SK-N-SH (cell line): ENCODE results near the gene GNAI3. TPM values are rescaled to one million over a fixed set of nuclear protein-coding genes. Genes with fewer than 3 reads are reported as not detected.

Experiments
- CTCF ChIA-PET: fragments of 300-600, 350-600 bp; formaldehyde crosslinking; extraction: SDS; loops from one replicate; lab custom pipeline; 2021; lab: Yijun Ruan, JAX
- POLR2A ChIA-PET: fragments of 350-600 bp; sonication (Branson Sonifier 250); formaldehyde crosslinking; extraction: SDS; loops from one replicate; lab custom pipeline; 2020; ENCODE audit warnings: antibody characterized with exemption, inconsistent platforms; lab: Yijun Ruan, JAX
- DNase-seq: peaks from one replicate; pipeline ENCODE4 v3.0.0; 2012
- H2AFZ ChIP-seq: fragments of 200-600 bp; sonication (generic); 2 replicates; pipeline ENCODE4 v1.8.1; 2016; ENCODE audit warnings: antibody characterized with exemption, mild to moderate bottlenecking, low read depth
- H3F3A ChIP-seq: fragments of 200-600 bp; sonication (generic); replicated peaks from 2 replicates; pipeline ENCODE3; 2016; ENCODE audit warnings: antibody characterized with exemption, mild to moderate bottlenecking; ENCODE audit not compliant: insufficient read depth
- H3K27ac ChIP-seq, 2 experiments: fragments of 200-500 bp in 1 of 2; fragments of 200-600 bp in 1 of 2; sonication (Bioruptor generic) in 1 of 2; sonication (generic), shearing (Covaris generic) in 1 of 2; 2 replicates each; pipeline versions ENCODE4 v1.5.1 to v1.6.1; 2014 to 2016; ENCODE audit warnings: low read depth in 2 of 2, inconsistent platforms in 1 of 2, low read length in 1 of 2, mild to moderate bottlenecking in 1 of 2, mixed read lengths in 1 of 2
- H3K27me3 ChIP-seq: fragments of 200-600 bp; sonication (generic), shearing (Covaris generic); 2 replicates; pipeline ENCODE4 v1.6.1; 2016; ENCODE audit warnings: mixed run types; ENCODE audit not compliant: insufficient read depth
- H3K36me3 ChIP-seq, 2 experiments: fragments of 200-500 bp in 1 of 2; fragments of 200-600 bp in 1 of 2; sonication (Bioruptor generic) in 1 of 2; sonication (generic) in 1 of 2; replicated peaks in 1 of 2; 2 replicates each; pipeline versions ENCODE3 to v1.5.1; 2014 to 2016; ENCODE audit warnings: low read length in 1 of 2, mild to moderate bottlenecking in 1 of 2; ENCODE audit not compliant: insufficient read depth in 2 of 2, control insufficient read depth in 1 of 2
- H3K4me1 ChIP-seq, 2 experiments: fragments of 200-500 bp in 1 of 2; fragments of 200-600 bp in 1 of 2; sonication (Bioruptor generic) in 1 of 2; sonication (generic), shearing (Covaris generic) in 1 of 2; 2 replicates each; pipeline versions ENCODE4 v1.5.1 to v1.6.1; 2014 to 2016; ENCODE audit warnings: low read depth in 1 of 2, low read length in 1 of 2, mixed run types in 1 of 2; ENCODE audit not compliant: insufficient read depth in 2 of 2, control insufficient read depth in 1 of 2
- H3K4me2 ChIP-seq: fragments of 200-600 bp; sonication (generic), shearing (Covaris generic); 2 replicates; pipeline ENCODE4 v1.6.1; 2017; ENCODE audit warnings: mixed run types
- H3K4me3 ChIP-seq, 2 experiments: fragments of 200-500 bp in 1 of 2; fragments of 200-600 bp in 1 of 2; sonication (Bioruptor generic) in 1 of 2; sonication (generic), shearing (Covaris generic) in 1 of 2; 2 replicates each; pipeline versions ENCODE4 v1.5.1 to v1.8.1; 2014 to 2016; ENCODE audit warnings: low read depth in 2 of 2, inconsistent platforms in 1 of 2, low read length in 1 of 2, mild to moderate bottlenecking in 1 of 2, mixed read lengths in 1 of 2, moderate library complexity in 1 of 2
- H3K79me2 ChIP-seq: fragments of 200-600 bp; sonication (generic); 2 replicates; pipeline ENCODE4 v1.8.1; 2017; ENCODE audit warnings: mild to moderate bottlenecking; ENCODE audit not compliant: insufficient read depth
- H3K9ac ChIP-seq: fragments of 200-600 bp; sonication (generic); 2 replicates; pipeline ENCODE4 v1.6.1; 2017; ENCODE audit warnings: mixed run types
- H3K9me2 ChIP-seq: fragments of 200-600 bp; sonication (generic); 2 replicates; pipeline ENCODE4 v1.6.1; 2017; ENCODE audit warnings: mixed run types
- H3K9me3 ChIP-seq: fragments of 200-600 bp; sonication (generic); 2 replicates; pipeline ENCODE4 v1.6.1; 2017; ENCODE audit warnings: mixed run types, mild to moderate bottlenecking, moderate library complexity
- H4K20me1 ChIP-seq: fragments of 200-600 bp; sonication (generic); 2 replicates; pipeline ENCODE4 v1.6.1; 2017; ENCODE audit warnings: mild to moderate bottlenecking, mixed run types; ENCODE audit not compliant: insufficient read depth
- EZH2phosphoT487 ChIP-seq: fragments of 200-600 bp; sonication (generic); IDR thresholded peaks from 2 replicates; pipeline ENCODE4 v1.6.1; 2017; ENCODE audit warnings: low read depth, mixed run types, mild to moderate bottlenecking, antibody characterized with exemption, moderate library complexity, borderline replicate concordance
- FOSL2 ChIP-seq: IDR thresholded peaks from 2 replicates; pipeline ENCODE4 v1.4.0; 2012; ENCODE audit warnings: low read depth, mild to moderate bottlenecking, moderate library complexity, borderline replicate concordance
- FOXJ3 ChIP-seq: sonication (generic); formaldehyde crosslinking; IDR thresholded peaks from 2 replicates; pipeline ENCODE4 v1.5.1; 2020; ENCODE audit warnings: mild to moderate bottlenecking, missing genetic modification reagents
- GABPA ChIP-seq: IDR thresholded peaks from 2 replicates; pipeline ENCODE4 v1.4.0; 2012; ENCODE audit warnings: low read depth, mild to moderate bottlenecking
- MEF2A ChIP-seq: IDR thresholded peaks from 2 replicates; pipeline ENCODE4 v1.4.0; 2012; ENCODE audit warnings: low read depth, borderline replicate concordance
- MXI1 ChIP-seq: IDR thresholded peaks from 2 replicates; pipeline ENCODE4 v1.6.1; 2012; ENCODE audit warnings: mild to moderate bottlenecking, low read depth, low read length, improper control_type of control experiment
- NFIC ChIP-seq: IDR thresholded peaks from 2 replicates; pipeline ENCODE4 v1.4.0; 2012; ENCODE audit warnings: borderline replicate concordance
- RCOR1 ChIP-seq: fragments of 150-350 bp; IDR thresholded peaks from 2 replicates; pipeline ENCODE4 v1.6.1; 2017; ENCODE audit warnings: antibody characterized with exemption, low read length
- RXRA ChIP-seq: IDR thresholded peaks from 2 replicates; pipeline ENCODE4 v1.4.0; 2012; ENCODE audit warnings: low read depth, mild to moderate bottlenecking, borderline replicate concordance
- SIN3A ChIP-seq: IDR thresholded peaks from 2 replicates; pipeline ENCODE4 v1.6.1; 2012; ENCODE audit warnings: low read depth, mild to moderate bottlenecking, low read length, moderate library complexity, borderline replicate concordance
- SMC3 ChIP-seq: IDR thresholded peaks from 2 replicates; pipeline ENCODE4 v1.6.1; 2012; ENCODE audit warnings: low read depth, low read length, improper control_type of control experiment
- TAF1 ChIP-seq: IDR thresholded peaks from 2 replicates; pipeline ENCODE4 v1.6.1; 2012; ENCODE audit warnings: low read depth, mild to moderate bottlenecking, low read length, moderate library complexity, borderline replicate concordance
- TCF12 ChIP-seq: IDR thresholded peaks from 2 replicates; pipeline ENCODE4 v1.4.0; 2012
- TEAD4 ChIP-seq: IDR thresholded peaks from 2 replicates; pipeline ENCODE4 v1.4.0; 2012; ENCODE audit warnings: mild to moderate bottlenecking, borderline replicate concordance; ENCODE audit not compliant: insufficient read depth
- YY1 ChIP-seq: IDR thresholded peaks from 2 replicates; pipeline ENCODE4 v1.4.0; 2012; ENCODE audit warnings: low read depth, mild to moderate bottlenecking
- WGBS: methylation state at CpG from one replicate; pipeline ENCODE4 v1.1.6; 2017; ENCODE audit warnings: low lambda C conversion rate; 5-methylcytosine and 5-hydroxymethylcytosine counted together
- polyA plus RNA-seq, 3 experiments: library from polyadenylated mRNA; depleted of rRNA; stranded (reverse); fragments of >200 nt; gene quantifications; 2 replicates each; pipeline ENCODE4 v1.2.3, GENCODE V29; 2012
- TF ChIP-seq, protein P1 (sequence below): IDR thresholded peaks from 2 replicates; pipeline ENCODE4; 2012
- TF ChIP-seq, protein P2 (sequence below): fragments of 150-350 bp; IDR thresholded peaks from 2 replicates; pipeline ENCODE4 v1.6.1; 2016; ENCODE audit warnings: mild to moderate bottlenecking, low read depth, low read length
- TF ChIP-seq, protein P3 (sequence below): IDR thresholded peaks from 2 replicates; pipeline ENCODE4 v1.6.1; 2012; ENCODE audit warnings: mild to moderate bottlenecking, low read depth, low read length, moderate library complexity
- TF ChIP-seq, protein P4 (sequence below): fragments of 150-350 bp; IDR thresholded peaks from 2 replicates; pipeline ENCODE4 v1.6.1; 2017; ENCODE audit warnings: antibody characterized with exemption, low read length, low read depth, borderline replicate concordance
- TF ChIP-seq, protein P5 (sequence below): IDR thresholded peaks from 2 replicates; pipeline ENCODE4 v1.4.0; 2012; ENCODE audit warnings: low read depth, borderline replicate concordance

GNAI3 gene
- polyA plus RNA-seq, 1 of the 3 experiments (the other 2 are of a cell fraction) = 4.0 TPM

DNA sequence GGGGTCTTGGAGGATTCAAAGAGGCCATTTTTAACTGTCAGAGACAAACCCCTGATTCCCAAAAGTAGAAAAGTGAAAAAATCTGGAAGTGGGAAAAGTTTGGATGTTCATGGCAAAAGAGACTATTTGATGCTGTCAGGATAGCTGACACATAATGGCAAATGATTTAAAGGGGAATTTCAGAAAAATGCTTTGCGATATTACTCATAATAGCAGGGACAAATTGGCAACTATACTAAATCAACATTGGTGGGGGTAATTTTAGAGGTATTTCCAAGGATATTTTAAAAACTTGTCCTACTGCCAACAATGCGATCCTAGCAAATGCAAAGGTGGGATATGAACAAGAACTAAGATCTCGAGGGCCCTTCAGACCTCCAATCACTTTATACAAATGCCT lies 102.2 kb downstream of the GNAI3 start (continued):
- TF ChIP-seq, protein P1, sequence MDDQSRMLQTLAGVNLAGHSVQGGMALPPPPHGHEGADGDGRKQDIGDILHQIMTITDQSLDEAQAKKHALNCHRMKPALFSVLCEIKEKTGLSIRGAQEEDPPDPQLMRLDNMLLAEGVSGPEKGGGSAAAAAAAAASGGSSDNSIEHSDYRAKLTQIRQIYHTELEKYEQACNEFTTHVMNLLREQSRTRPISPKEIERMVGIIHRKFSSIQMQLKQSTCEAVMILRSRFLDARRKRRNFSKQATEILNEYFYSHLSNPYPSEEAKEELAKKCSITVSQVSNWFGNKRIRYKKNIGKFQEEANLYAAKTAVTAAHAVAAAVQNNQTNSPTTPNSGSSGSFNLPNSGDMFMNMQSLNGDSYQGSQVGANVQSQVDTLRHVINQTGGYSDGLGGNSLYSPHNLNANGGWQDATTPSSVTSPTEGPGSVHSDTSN = peak; percentile 90
- TF ChIP-seq, protein P2, sequence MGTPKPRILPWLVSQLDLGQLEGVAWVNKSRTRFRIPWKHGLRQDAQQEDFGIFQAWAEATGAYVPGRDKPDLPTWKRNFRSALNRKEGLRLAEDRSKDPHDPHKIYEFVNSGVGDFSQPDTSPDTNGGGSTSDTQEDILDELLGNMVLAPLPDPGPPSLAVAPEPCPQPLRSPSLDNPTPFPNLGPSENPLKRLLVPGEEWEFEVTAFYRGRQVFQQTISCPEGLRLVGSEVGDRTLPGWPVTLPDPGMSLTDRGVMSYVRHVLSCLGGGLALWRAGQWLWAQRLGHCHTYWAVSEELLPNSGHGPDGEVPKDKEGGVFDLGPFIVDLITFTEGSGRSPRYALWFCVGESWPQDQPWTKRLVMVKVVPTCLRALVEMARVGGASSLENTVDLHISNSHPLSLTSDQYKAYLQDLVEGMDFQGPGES = no peak
- TF ChIP-seq, protein P3, sequence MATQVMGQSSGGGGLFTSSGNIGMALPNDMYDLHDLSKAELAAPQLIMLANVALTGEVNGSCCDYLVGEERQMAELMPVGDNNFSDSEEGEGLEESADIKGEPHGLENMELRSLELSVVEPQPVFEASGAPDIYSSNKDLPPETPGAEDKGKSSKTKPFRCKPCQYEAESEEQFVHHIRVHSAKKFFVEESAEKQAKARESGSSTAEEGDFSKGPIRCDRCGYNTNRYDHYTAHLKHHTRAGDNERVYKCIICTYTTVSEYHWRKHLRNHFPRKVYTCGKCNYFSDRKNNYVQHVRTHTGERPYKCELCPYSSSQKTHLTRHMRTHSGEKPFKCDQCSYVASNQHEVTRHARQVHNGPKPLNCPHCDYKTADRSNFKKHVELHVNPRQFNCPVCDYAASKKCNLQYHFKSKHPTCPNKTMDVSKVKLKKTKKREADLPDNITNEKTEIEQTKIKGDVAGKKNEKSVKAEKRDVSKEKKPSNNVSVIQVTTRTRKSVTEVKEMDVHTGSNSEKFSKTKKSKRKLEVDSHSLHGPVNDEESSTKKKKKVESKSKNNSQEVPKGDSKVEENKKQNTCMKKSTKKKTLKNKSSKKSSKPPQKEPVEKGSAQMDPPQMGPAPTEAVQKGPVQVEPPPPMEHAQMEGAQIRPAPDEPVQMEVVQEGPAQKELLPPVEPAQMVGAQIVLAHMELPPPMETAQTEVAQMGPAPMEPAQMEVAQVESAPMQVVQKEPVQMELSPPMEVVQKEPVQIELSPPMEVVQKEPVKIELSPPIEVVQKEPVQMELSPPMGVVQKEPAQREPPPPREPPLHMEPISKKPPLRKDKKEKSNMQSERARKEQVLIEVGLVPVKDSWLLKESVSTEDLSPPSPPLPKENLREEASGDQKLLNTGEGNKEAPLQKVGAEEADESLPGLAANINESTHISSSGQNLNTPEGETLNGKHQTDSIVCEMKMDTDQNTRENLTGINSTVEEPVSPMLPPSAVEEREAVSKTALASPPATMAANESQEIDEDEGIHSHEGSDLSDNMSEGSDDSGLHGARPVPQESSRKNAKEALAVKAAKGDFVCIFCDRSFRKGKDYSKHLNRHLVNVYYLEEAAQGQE = no peak

DNA sequence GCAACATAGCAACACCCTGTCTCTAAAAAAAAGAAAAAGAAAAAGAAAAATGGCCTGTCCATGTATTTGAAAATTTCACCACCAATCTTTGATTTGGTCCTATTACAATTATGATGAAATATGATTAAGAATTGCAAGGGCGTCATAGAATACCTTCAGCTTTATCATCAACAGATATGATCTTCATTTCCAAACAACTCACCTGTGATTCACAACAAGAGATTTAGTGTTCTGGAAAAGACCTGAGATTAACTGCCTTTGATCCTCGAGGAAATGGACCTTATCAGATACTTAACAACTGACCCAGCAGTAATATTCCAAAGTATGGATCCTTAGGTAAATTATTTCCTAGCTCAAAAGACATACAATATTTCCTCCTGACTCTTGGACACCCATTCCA lies 104.0 kb downstream of the GNAI3 start:
- POLR2A ChIA-PET = no interaction called here
- no peak for TF ChIP-seq RCOR1
- TF ChIP-seq, protein P4, sequence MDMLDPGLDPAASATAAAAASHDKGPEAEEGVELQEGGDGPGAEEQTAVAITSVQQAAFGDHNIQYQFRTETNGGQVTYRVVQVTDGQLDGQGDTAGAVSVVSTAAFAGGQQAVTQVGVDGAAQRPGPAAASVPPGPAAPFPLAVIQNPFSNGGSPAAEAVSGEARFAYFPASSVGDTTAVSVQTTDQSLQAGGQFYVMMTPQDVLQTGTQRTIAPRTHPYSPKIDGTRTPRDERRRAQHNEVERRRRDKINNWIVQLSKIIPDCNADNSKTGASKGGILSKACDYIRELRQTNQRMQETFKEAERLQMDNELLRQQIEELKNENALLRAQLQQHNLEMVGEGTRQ = no peak
- no peak for TF ChIP-seq TEAD4
- TF ChIP-seq NFIC = no peak
- TF ChIP-seq TAF1 = no peak
- no peak for TF ChIP-seq SIN3A
- TF ChIP-seq SMC3 = no peak
- TF ChIP-seq, protein P5, sequence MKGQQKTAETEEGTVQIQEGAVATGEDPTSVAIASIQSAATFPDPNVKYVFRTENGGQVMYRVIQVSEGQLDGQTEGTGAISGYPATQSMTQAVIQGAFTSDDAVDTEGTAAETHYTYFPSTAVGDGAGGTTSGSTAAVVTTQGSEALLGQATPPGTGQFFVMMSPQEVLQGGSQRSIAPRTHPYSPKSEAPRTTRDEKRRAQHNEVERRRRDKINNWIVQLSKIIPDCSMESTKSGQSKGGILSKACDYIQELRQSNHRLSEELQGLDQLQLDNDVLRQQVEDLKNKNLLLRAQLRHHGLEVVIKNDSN = no peak
- TF ChIP-seq, protein P2 = no peak
- no peak for TF ChIP-seq YY1
- no peak for TF ChIP-seq MXI1
- TF ChIP-seq MEF2A = no peak
- no peak for TF ChIP-seq TCF12
- no peak for TF ChIP-seq GABPA
- no peak for TF ChIP-seq FOSL2
- TF ChIP-seq EZH2phosphoT487 = no peak
- TF ChIP-seq FOXJ3 (CRISPR knock-in tag) = no peak
- no peak for TF ChIP-seq RXRA

More for the DNA sequence above, 104.0 kb downstream of the GNAI3 start:
- Histone ChIP-seq H2AFZ (no peak overlapping the region), H3K9me2 (no peaks in the 10 kb centered on the region), H3F3A (no peaks in the 10 kb centered on the region), H3K9ac (no peak overlapping the region), H3K27me3 (no peaks in the 10 kb centered on the region), H3K36me3 (no peaks in the 10 kb centered on the region), H3K79me2 (no peaks in the 10 kb centered on the region), H3K4me1 (peaks cover 15 to 30% of the 10 kb centered on the region in 2 experiments), H3K4me3 (no peak overlapping the region), H3K9me3 (no peaks in the 10 kb centered on the region), H4K20me1 (no peaks in the 10 kb centered on the region), H3K4me2 (no peak overlapping the region), H3K27ac (no peak overlapping the region)
- CTCF ChIA-PET = interaction anchor here (1.1 to 11.4 kb wide), 4 partner anchors 14 to 162 kb away, joined by 4 to 297 read pairs (median 130); partner anchors contain the start of gene GPR61
- no peak for DNase-seq
- 74% methylated on average over 2 of the region's 2 CpGs for WGBS
